ENCODE data around the gene CDC26. TPM values are rescaled to one million over a fixed set of nuclear protein-coding genes. Genes with fewer than 3 reads are reported as not detected.

The CDC26 gene
- total and polyA plus RNA-seq, 10 of the 15 experiments (the other 5 are each of a cell fraction or from before 2014, with no cell fraction given), result 28.2 to 156 (median 61.5) TPM

- Histone ChIP-seq H2AFZ (ENCODE audit: control insufficient read depth, low read depth, low read length) (no peak overlapping the region), H3K9ac (ENCODE audit: control insufficient read depth, insufficient read depth, low read length) (no peak overlapping the region), H3K79me2 (ENCODE audit: control insufficient read depth, insufficient read depth, low read length) (no peaks in the 10 kb centered on the region), H3K4me3 (no peak overlapping the region), H4K20me1 (ENCODE audit: control insufficient read depth, insufficient read depth) (no peaks in the 10 kb centered on the region), H3K27ac (ENCODE audit: control insufficient read depth, insufficient read depth) (no peak overlapping the region), H3K27me3 (replicated peaks in 1 of 2; ENCODE audit: control insufficient read depth in 2 of 2, insufficient read depth in 2 of 2, low read length in 1 of 2) (no peaks in the 10 kb centered on the region), H3K4me1 (ENCODE audit: control insufficient read depth, insufficient read depth, low read length) (no peaks in the 10 kb centered on the region), H3K36me3 (ENCODE audit: control insufficient read depth in 2 of 2, insufficient read depth in 2 of 2, low read length in 1 of 2) (peaks cover 14% of the 10 kb centered on the region in 2 experiments), H3K9me3 (replicated peaks; ENCODE audit: control insufficient read depth, insufficient read depth, low read length) (no peaks in the 10 kb centered on the region), H3K4me2 (ENCODE audit: control insufficient read depth, insufficient read depth) (no peak overlapping the region)
- ATAC-seq, result no peak
- ChIA-PET CTCF (no interaction called here), RAD21 (ENCODE audit: unreplicated experiment) (interaction anchor here (0.6 kb wide), 1 partner anchor 816 kb away, joined by 3 read pairs; no protein-coding TSS in a partner anchor), POLR2A (no interaction called here), SMC1A (ENCODE audit: uncharacterized antibody, unreplicated experiment) (no interaction called here)
- intact Hi-C loops (cut with micrococcal nuclease; ENCODE audit: unreplicated experiment) (no loop called here), in situ Hi-C loops (cut with MboI) (no loop called here)
- DNase-seq (ENCODE audit: low read depth, low spot score), result no peak
- no peak for FAIRE-seq
- TF ChIP-seq PBX3 (IDR thresholded peaks at IDR 0.05; ENCODE audit: insufficient replicate concordance, low read depth, low read length), result no peak
- no peak for TF ChIP-seq RBBP5 (conservative IDR thresholded peaks at IDR 0.05)
- TF ChIP-seq RUNX3 (IDR thresholded peaks at IDR 0.05; ENCODE audit: low read length), result no peak
- TF ChIP-seq NFIC (IDR thresholded peaks at IDR 0.05; ENCODE audit: low read depth, low read length), result no peak
- no peak for TF ChIP-seq DPF2 (IDR thresholded peaks at IDR 0.05)
- no peak for TF ChIP-seq ZNF274 (IDR thresholded peaks at IDR 0.05; ENCODE audit: insufficient read depth, insufficient read length)
- TF ChIP-seq YY1 (IDR thresholded peaks at IDR 0.05; ENCODE audit: low read depth, low read length), result no peak
- no peak for TF ChIP-seq POU2F2 (IDR thresholded peaks at IDR 0.05; ENCODE audit: borderline replicate concordance, low read depth, low read length)
- TF ChIP-seq E2F8 (IDR thresholded peaks at IDR 0.05; ENCODE audit: low read depth, partially characterized antibody), result no peak
- 40% methylated on average over 7 of the region's 7 CpGs for WGBS (ENCODE audit: insufficient coverage, insufficient replicate concordance, low lambda C conversion rate, missing lambda C conversion rate)
- no TSS peak for BruUV-seq (replicated peaks)
Observed at GRCh38 chr9:113293285-113293878, 18.0 kb upstream of the CDC26 start.

Measured in GM12878 (cell line).